Adipose tissue (tissue), 3 donors: ENCODE results near the gene UCK1. TPM values are rescaled to one million over a fixed set of nuclear protein-coding genes. Genes with fewer than 3 reads are reported as not detected.

ENCODE experiments used
- H3K27ac ChIP-seq: one replicate; pipeline ENCODE4 v1.5.1; 2013; ENCODE audit warnings: low read depth, low read length
- WGBS, 3 donors: extraction: QIAGEN DNeasy Blood & Tissue Kit; methylation state at CpG; one replicate each; pipeline ENCODE4 v1.1.7; 2013; 5-methylcytosine and 5-hydroxymethylcytosine counted together
- polyA plus RNA-seq, 3 donors: library from polyadenylated mRNA; stranded (reverse); fragments of 200-250 nt; gene quantifications; one replicate each; pipeline ENCODE4 v1.2.3, GENCODE V29; 2013
- donor health status: healthy with polysubstance abuse.
- donor health status: Bipolar disorder and iron deficiency.
- donor health status: healthy.

The UCK1 gene
- polyA plus RNA-seq, 3 donors = 25.1 to 25.4 (median 25.2) TPM

DNA sequence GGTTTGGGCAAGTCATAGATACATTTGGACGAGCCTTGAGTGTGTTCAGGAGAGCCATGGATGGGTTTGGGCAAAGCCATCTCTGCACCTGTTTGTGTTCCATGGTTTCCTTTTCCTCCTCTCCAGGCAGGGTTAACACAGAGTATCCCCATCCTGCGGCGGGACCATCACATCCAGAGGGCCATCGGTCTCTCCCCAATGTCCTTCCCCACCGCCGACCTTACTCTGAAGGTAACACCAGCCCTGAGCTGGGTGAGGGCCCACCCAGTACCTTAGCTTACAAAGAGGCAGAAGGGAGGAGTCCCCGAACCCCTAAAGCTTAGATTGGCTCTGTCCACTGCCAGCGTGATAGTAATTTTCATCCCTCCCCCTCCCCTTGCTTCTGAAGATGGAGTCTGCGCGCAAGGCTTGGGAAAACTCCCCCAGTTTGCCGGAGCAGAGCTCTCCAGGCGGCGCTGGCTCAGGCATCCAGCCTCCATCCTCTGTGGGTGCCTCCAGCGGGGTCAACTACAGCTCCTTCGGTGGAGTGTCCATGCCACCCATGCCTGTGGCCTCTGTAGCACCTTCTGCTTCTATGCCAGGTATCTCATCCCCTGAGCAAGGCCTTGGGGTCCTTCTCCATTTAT, 46.4 kb downstream of the UCK1 start:
- no peak overlapping the region for H3K27ac ChIP-seq
- WGBS, 3 donors = 94 to 96% (median 95%) methylated on average over 15 of the region's 15 CpGs

- no peak overlapping the region for H3K27ac ChIP-seq
Measured at GRCh38 chr9:131484051-131484445, 47.0 kb downstream of the UCK1 start.

GRCh38 chr9:131483319-131484050, 47.6 kb downstream of the UCK1 start:
- H3K27ac ChIP-seq = no peak overlapping the region
- 87 to 88% (median 87%) methylated on average over 9 of the region's 9 CpGs for WGBS, 3 donors

More at GRCh38 chr9:131484051-131484445, 47.0 kb downstream of the UCK1 start:
- WGBS, 3 donors = 95 to 96% (median 95%) methylated on average over 7 of the region's 7 CpGs

GRCh38 chr9:131482343-131483006, 48.6 kb downstream of the UCK1 start:
- H3K27ac ChIP-seq = no peak overlapping the region
- 88 to 91% (median 90%) methylated on average over 24 of the region's 24 CpGs for WGBS, 3 donors

DNA sequence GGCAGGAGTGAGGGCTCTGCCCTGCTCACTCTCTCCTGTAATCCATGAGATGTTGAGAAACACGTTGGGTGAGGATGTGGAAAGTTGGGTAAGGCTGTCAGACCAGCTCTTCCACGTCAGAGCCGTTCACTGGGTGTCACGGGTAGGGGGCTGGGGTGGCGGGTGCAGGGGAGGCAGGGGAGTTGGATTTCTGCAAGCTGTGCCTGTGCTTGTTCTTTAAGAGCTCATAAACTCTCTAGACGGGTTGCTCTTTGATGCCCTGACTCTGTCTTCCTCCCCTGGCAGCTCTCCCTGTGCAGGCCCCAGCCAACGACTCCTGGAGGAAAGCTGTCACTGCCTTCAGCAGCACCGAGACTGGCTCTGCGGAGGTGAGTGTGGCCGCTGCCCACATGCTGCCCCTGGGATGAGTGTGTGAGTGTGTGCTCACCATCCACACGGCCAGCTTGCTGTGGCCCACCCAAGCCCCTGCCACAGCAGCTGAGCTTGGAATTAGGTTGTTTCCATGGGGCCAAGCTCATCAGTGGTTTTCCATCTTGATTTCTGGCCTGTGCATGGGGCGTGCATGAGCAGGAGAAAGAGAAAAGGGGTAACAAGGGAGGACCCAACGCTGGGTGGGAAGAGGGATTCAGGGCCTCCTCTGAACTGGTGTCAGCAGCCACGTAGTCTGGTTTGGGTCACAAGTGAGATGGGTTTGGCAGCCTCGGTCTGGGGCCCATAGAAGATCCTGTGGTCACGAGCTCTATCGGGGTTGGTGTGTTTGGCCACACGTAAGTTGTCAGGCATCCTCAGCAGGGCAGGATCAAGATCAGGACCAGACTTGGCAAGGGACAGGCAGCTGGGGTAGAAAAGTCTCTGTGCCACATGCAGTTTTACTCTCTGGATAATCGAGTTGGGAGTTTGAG, 49.4 kb downstream of the UCK1 start:
- WGBS, 3 donors = 76 to 85% (median 82%) methylated on average over 18 to 19 of the region's 19 CpGs
- H3K27ac ChIP-seq = no peak overlapping the region

- no peak overlapping the region for H3K27ac ChIP-seq
- 83 to 97% (median 95%) methylated on average over 1 of the region's 1 CpG for WGBS, 3 donors
Measured at GRCh38 chr9:131480258-131480657, 50.8 kb downstream of the UCK1 start.

DNA sequence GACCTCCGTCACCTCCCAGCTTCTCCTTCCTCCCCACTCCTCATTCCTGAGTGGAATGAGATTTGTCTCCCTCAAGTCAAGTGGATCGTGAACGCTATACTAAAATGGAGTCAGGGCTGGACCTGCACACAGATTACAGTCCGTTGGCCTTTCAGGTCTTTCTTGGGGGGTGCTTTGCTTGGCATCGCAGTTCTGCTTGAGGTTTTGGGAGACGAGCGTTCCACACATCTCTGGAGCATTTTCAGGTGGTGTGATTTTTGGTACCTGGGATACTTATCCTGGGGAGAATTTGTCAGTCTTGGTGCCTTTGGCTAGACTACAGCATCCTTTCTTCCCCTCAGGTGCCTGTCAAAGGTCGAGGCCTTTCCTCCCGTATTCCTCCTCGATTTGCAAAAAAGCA, 52.2 kb downstream of the UCK1 start:
- WGBS, 3 donors = 89 to 93% (median 91%) methylated on average over 10 of the region's 10 CpGs

DNA sequence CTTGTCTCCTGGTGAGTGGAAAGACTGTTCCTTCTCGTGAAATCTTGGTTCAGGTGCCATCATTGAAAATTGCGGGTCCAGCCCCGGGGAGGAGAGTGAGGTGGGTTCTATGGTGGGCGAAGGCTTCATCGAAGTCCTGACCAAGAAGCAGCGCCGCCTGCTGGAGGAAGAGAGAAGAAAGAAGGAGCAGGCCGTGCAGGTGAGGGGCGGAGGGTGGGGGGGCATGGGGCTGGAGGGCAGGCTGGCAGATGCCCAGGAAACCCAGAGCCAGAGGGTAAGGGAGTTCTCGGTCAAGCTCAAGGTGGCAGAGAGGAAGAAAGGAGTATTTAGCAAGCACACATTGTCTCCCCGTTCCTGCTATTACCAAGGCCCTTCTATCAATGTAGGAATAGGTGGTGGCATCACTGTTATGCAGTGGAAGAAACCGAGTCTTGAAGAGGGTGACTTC, 52.6 kb downstream of the UCK1 start:
- H3K27ac ChIP-seq = no peak overlapping the region
- WGBS, 3 donors = 42 to 61% (median 59%) methylated on average over 12 of the region's 12 CpGs

More for the DNA sequence above, 52.2 kb downstream of the UCK1 start:
- H3K27ac ChIP-seq = no peak overlapping the region

DNA sequence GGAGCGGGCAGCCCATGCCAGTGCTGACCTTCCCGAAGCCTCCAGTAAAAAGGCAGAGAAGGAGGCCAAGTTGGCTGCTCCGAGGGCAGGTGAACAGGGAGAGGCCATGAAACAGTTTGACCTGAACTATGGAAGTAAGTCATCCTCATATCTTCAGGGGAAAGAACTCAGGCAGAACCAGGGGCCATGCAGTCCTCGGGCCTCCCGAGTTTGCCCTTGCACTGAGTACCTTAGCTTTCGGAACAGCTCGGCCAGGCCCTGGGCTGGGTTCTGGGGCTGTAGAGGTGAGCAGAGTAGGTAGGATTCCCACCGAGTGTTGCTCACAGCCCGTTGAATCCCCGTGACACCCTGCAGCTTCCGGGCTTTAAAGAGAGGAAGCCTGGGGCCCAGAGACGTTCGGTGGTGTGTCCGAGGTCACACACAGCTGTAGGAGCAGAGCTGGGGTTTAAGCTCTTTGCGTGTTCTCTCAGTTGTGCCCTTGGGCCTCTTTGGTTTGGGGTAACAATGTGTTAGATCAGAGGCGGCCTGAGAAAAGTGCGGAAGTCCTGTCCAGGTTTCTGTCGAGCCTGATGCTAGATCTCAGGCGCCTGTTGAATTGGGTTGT, 53.1 kb downstream of the UCK1 start:
- no peak overlapping the region for H3K27ac ChIP-seq
- 88 to 91% (median 90%) methylated on average over 19 of the region's 19 CpGs for WGBS, 3 donors

DNA sequence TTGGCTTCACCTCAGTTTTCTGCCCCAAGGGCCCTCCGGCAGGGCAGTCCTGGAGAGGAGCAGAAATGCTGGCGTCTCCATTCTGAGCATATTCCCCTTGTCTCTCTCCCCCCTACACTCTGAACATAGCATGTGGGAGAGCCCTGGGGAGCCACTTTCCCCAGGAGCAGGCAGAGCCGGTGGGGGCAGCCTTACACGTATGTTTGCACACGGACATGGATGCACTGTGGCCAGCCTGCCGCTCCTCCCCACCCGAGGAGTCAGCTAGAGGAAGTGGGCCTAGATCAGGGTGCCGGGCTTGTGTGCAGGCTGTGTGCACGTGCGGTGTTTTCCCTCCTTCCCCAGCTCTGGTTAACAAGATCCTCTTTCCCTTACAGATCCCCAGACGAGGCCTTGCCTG, 53.7 kb downstream of the UCK1 start:
- 77 to 84% (median 82%) methylated on average over 11 of the region's 11 CpGs for WGBS, 3 donors
- H3K27ac ChIP-seq = no peak overlapping the region

DNA sequence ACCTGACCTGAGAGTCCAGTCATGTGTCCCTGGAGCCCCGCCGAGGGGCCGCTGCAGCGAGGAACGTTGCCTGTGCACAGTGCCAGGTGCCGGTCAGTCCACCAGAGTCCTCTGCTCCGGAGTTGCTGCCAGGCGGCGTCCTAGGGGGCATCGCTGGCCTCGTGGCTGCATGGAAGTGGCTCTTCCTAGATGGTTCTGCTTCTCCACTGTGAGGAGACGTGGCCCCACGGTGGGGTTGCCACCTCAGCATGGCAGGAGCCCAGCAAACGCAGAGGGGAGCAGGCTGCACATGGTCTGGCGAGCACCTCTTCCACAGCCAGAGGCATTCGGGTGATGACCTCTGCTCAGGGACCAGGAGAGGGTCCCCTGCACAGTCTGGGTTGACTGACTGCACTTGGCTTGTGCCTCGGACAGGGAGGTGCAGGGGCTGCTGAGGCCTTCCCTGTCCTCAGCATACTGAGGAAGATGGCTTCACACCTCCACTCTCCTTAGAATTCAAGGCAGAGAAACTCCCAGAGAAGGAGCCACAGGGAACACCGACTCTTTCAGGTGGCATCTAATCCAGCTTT, 54.2 kb downstream of the UCK1 start:
- H3K27ac ChIP-seq = no peak overlapping the region
- WGBS, 3 donors = 89 to 92% (median 89%) methylated on average over 12 to 18 of the region's 18 CpGs

DNA sequence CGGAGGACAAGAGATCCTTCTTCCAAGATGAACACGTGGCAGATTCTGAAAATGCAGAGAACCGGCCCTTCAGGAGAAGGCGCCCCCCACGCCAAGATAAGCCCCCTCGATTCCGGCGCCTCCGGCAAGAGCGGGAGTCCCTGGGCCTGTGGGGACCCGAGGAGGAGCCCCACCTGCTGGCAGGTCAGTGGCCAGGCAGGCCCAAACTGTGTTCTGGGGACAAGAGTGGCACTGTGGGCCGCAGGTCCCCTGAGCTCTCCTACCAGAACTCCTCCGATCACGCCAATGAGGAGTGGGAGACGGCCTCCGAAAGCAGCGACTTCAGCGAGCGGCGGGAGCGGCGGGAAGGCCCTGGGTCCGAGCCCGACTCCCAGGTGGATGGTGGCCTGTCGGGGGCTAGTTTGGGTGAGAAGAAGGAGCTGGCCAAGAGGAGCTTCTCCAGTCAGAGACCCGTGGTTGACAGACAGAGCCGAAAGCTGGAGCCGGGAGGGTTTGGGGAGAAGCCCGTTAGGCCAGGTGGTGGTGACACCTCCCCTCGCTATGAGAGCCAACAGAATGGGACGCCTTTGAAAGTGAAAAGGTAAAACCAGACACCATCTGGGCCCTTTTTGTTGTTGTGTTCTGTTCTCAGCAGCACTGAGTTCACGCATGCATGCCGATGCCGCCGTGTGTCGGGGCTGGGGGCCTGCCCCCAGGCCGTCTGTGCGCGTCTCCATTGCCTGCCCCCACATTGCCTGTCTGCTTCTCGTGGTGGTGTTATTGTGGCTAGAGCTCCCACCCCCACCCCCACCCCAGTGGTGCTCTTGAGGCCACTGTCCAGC, 54.9 kb downstream of the UCK1 start:
- no peak overlapping the region for H3K27ac ChIP-seq

GRCh38 chr9:131475111-131475955, 55.7 kb downstream of the UCK1 start:
- WGBS, 3 donors = 90 to 95% (median 90%) methylated on average over 44 to 46 of the region's 46 CpGs

More for the DNA sequence above, 54.9 kb downstream of the UCK1 start:
- WGBS, 3 donors = 87 to 93% (median 89%) methylated on average over 36 to 40 of the region's 40 CpGs

GRCh38 chr9:131474711-131475110, 56.4 kb downstream of the UCK1 start:
- WGBS, 3 donors = 88 to 92% (median 90%) methylated on average over 16 of the region's 16 CpGs
- H3K27ac ChIP-seq = no peak overlapping the region

More at GRCh38 chr9:131475111-131475955, 55.7 kb downstream of the UCK1 start:
- no peak overlapping the region for H3K27ac ChIP-seq

DNA sequence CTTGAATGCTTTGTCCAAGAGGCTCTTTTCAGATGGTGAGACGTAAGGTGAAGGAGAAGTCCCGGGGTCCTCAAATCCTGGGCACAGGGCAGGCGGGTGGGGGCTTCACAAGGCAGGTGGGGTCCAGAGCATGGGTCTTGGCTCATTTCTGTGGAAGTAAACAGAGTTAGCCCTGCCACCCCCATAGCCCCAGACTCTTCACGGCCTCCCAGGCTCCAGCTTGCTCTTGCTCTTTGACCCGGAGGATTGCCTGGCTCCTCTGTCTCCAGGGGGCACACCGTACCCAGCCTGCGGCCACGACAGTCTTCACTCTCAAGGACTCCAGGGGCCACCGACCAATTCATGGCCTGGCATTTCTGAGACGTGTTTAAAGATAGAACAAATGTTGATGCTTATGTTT, 57.2 kb downstream of the UCK1 start:
- no peak overlapping the region for H3K27ac ChIP-seq
- WGBS, 3 donors = 75 to 88% (median 85%) methylated on average over 10 of the region's 10 CpGs
